Parathyroid adenoma (tissue), 2 donors: ENCODE data around the gene FUZ.

ENCODE experiments used
- H2AFZ ChIP-seq: fragments of 300-600 bp; sonication (generic); one replicate; pipeline ENCODE4 v1.7.0; 2017; ENCODE audit warnings: antibody characterized with exemption, mild to moderate bottlenecking
- H3K27ac ChIP-seq: fragments of 300-600 bp; sonication (generic); one replicate; pipeline ENCODE4 v1.7.0; 2017
- H3K27me3 ChIP-seq: fragments of 300-600 bp; sonication (generic); one replicate; pipeline ENCODE4 v1.7.0; 2017; ENCODE audit warnings: low read length; ENCODE audit not compliant: control insufficient read depth, insufficient read depth
- H3K36me3 ChIP-seq: fragments of 300-600 bp; sonication (generic); one replicate; pipeline ENCODE4 v1.7.0; 2017; ENCODE audit warnings: low read length; ENCODE audit not compliant: control insufficient read depth, insufficient read depth
- H3K4me1 ChIP-seq: fragments of 300-600 bp; sonication (generic); one replicate; pipeline ENCODE4 v1.7.0; 2017; ENCODE audit warnings: control low read depth
- H3K4me2 ChIP-seq: fragments of 300-600 bp; sonication (generic); one replicate; pipeline ENCODE4 v1.7.0; 2017; ENCODE audit warnings: low read length
- H3K4me3 ChIP-seq: fragments of 300-600 bp; sonication (generic); one replicate; pipeline ENCODE4 v1.7.0; 2017; ENCODE audit warnings: low read depth, low read length
- H3K79me2 ChIP-seq: fragments of 300-600 bp; sonication (generic); one replicate; pipeline ENCODE4 v1.7.0; 2017; ENCODE audit warnings: control low read depth
- H3K9ac ChIP-seq: fragments of 300-600 bp; sonication (generic); one replicate; pipeline ENCODE4 v1.7.0; 2017; ENCODE audit warnings: mild to moderate bottlenecking
- H3K9me3 ChIP-seq: fragments of 300-600 bp; sonication (generic); one replicate; pipeline ENCODE4 v1.7.0; 2017; ENCODE audit warnings: low read length; ENCODE audit not compliant: control insufficient read depth
- CTCF ChIP-seq: fragments of 300-600 bp; sonication (generic); IDR thresholded peaks from one replicate; pipeline ENCODE4 v1.7.0; 2017; ENCODE audit warnings: antibody characterized with exemption, mild to moderate bottlenecking
- donor health status: primary hyperparathyroidism.

Gene FUZ

GRCh38 chr19:49812997-49813861 lies at the start of gene FUZ:
Gene FUZ (minus strand): TSS chr19:49813292. CDS start chr19:49813106, 186 bp downstream.
- peak; percentile 30 for TF ChIP-seq CTCF
- peaks cover 10% of the 10 kb centered on the region for H3K4me1 ChIP-seq
- peak within 1 kb of the TSS; percentile 95 for H2AFZ ChIP-seq

GRCh38 chr19:49862391-49863253 lies 49.5 kb upstream of the FUZ start:
- H3K79me2 ChIP-seq, result peaks cover 24% of the 10 kb centered on the region
- no peak overlapping the region for H3K4me3 ChIP-seq
- no peak overlapping the region for H2AFZ ChIP-seq
- no peak overlapping the region for H3K27ac ChIP-seq
- H3K9me3 ChIP-seq, result no peaks in the 10 kb centered on the region
- no peaks in the 10 kb centered on the region for H3K36me3 ChIP-seq
- no peak for TF ChIP-seq CTCF
- no peak overlapping the region for H3K4me2 ChIP-seq
- H3K9ac ChIP-seq, result no peak overlapping the region
- no peaks in the 10 kb centered on the region for H3K27me3 ChIP-seq
- peaks cover 10% of the 10 kb centered on the region for H3K4me1 ChIP-seq

More at GRCh38 chr19:49812997-49813861, at the start of gene FUZ:
- Histone ChIP-seq H3K4me3 (peak within 1 kb of the TSS; percentile 94), H3K27ac (peak within 1 kb of the TSS; percentile 96), H3K27me3 (no peaks in the 10 kb centered on the region), H3K4me2 (peak within 1 kb of the TSS; percentile 95), H3K36me3 (no peaks in the 10 kb centered on the region), H3K9me3 (no peaks in the 10 kb centered on the region), H3K9ac (peak within 1 kb of the TSS; percentile 77), H3K79me2 (peaks cover 2% of the 10 kb centered on the region)

- Histone ChIP-seq H3K4me1 (peaks cover 10% of the 10 kb centered on the region), H3K27me3 (no peaks in the 10 kb centered on the region), H3K27ac (no peak overlapping the region), H3K79me2 (peaks cover 24% of the 10 kb centered on the region), H3K4me2 (no peak overlapping the region), H3K9ac (no peak overlapping the region), H3K4me3 (no peak overlapping the region), H2AFZ (no peak overlapping the region), H3K9me3 (no peaks in the 10 kb centered on the region), H3K36me3 (no peaks in the 10 kb centered on the region)
- no peak for TF ChIP-seq CTCF
Measured at GRCh38 chr19:49861541-49862378, 48.7 kb upstream of the FUZ start.

- no peaks in the 10 kb centered on the region for H3K36me3 ChIP-seq
- H3K27me3 ChIP-seq, result no peaks in the 10 kb centered on the region
- no peak for TF ChIP-seq CTCF
Measured at GRCh38 chr19:49861107-49861506, 48.0 kb upstream of the FUZ start.

More at GRCh38 chr19:49861107-49861506, 48.0 kb upstream of the FUZ start:
- Histone ChIP-seq H2AFZ (no peak overlapping the region), H3K4me3 (no peak overlapping the region), H3K27ac (no peak overlapping the region), H3K9me3 (no peaks in the 10 kb centered on the region), H3K4me1 (peaks cover 3% of the 10 kb centered on the region), H3K9ac (no peak overlapping the region), H3K79me2 (peaks cover 19% of the 10 kb centered on the region), H3K4me2 (no peak overlapping the region)
